D721Med (cell line): ENCODE measurements around the gene OR13F1.

Experiments
- DNase-seq: peaks from one replicate; pipeline ENCODE4 v3.0.0; 2011; ENCODE audit warnings: low spot score; ENCODE audit not compliant: insufficient read length
- FAIRE-seq: peaks from 2 replicates; lab custom pipeline; 2011; peaks lifted over from hg19 to GRCh38; lab: Jason Lieb, UNC
- TF ChIP-seq, protein P1 (sequence below): IDR thresholded peaks from 2 replicates; pipeline ENCODE4 v1.5.1; 2012; ENCODE audit warnings: mild to moderate bottlenecking, control low read depth; ENCODE audit not compliant: insufficient read depth; ENCODE audit errors: missing control alignments

Gene OR13F1

DNA sequence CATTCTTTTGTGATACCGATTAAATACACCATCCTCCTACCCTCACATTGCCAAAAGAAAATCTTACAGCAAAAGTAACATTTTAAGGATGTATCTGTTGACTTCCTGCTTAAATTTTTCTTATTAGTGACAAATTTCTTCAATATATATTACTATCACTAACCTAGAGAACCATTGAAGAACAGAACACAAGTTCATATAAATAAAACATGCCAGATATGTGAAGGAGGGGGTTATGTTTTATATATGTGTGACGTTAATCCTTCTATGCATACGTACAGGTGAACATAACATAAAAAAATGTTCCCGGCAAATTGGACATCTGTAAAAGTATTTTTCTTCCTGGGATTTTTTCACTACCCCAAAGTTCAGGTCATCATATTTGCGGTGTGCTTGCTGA lies at the start of gene OR13F1:
Gene OR13F1, plus strand, starts transcription at position 301 of the 400 bp plus-strand sequence. Its CDS starts 0 bp downstream, at position 301.
- DNase-seq (no peak), FAIRE-seq (no peak)
- TF ChIP-seq, protein P1, sequence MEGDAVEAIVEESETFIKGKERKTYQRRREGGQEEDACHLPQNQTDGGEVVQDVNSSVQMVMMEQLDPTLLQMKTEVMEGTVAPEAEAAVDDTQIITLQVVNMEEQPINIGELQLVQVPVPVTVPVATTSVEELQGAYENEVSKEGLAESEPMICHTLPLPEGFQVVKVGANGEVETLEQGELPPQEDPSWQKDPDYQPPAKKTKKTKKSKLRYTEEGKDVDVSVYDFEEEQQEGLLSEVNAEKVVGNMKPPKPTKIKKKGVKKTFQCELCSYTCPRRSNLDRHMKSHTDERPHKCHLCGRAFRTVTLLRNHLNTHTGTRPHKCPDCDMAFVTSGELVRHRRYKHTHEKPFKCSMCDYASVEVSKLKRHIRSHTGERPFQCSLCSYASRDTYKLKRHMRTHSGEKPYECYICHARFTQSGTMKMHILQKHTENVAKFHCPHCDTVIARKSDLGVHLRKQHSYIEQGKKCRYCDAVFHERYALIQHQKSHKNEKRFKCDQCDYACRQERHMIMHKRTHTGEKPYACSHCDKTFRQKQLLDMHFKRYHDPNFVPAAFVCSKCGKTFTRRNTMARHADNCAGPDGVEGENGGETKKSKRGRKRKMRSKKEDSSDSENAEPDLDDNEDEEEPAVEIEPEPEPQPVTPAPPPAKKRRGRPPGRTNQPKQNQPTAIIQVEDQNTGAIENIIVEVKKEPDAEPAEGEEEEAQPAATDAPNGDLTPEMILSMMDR, result no peak

DNA sequence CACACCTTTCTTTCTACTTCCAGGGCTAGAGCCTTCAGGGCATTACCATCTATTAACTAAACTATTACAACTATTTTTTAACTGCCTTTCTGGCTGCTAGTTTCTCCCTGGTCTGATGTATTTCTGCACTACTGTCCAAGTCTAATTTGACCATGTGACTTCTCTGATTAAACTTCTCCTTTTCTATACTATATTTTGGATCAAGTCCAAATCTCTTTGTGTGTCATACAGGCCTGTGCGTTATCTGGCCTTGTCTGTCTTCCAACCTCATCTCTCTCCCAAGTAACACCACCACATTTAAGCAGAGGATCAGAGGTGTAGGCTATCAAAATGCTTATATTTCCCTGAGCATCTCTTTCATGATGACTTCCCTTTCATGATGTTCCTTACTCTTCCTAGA lies 47.2 kb upstream of the OR13F1 start:
- DNase-seq (no peak), FAIRE-seq (no peak)
- TF ChIP-seq, protein P1, result no peak

GRCh38 chr9:104463864-104464263 lies 40.2 kb upstream of the OR13F1 start:
- no peak for FAIRE-seq
- TF ChIP-seq, protein P1, result no peak
- no peak for DNase-seq

GRCh38 chr9:104468261-104468660 lies 35.8 kb upstream of the OR13F1 start:
- no peak for DNase-seq
- TF ChIP-seq, protein P1, result no peak
- no peak for FAIRE-seq

GRCh38 chr9:104482921-104483570 lies 21.0 kb upstream of the OR13F1 start:
- no peak for FAIRE-seq
- DNase-seq, result no peak
- TF ChIP-seq, protein P1, result no peak

DNA sequence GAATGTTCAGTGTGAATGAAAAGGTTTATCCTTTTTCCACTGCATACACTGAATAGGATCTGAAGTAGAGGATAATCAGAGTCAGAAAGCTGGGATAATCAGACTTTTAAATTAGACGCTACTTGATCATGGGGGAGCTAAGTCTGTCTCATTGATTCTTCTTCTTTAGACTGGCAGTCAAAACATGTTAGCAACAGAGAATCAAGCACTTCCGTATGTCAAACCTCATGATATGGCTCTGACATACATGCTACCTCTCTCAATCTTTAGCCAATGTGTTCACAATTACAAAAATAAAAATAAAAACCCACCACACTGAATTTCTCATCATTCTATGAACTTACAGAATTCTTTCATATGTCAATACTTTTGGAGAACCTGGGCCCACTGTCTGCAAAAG lies 19.0 kb upstream of the OR13F1 start:
- no peak for DNase-seq
- TF ChIP-seq, protein P1, result no peak

GRCh38 chr9:104494808-104495207 lies 9.3 kb upstream of the OR13F1 start:
- TF ChIP-seq, protein P1, result peak; percentile 24
- no peak for FAIRE-seq

More for the DNA sequence above, 19.0 kb upstream of the OR13F1 start:
- FAIRE-seq, result no peak

More at GRCh38 chr9:104494808-104495207, 9.3 kb upstream of the OR13F1 start:
- no peak for DNase-seq
